Vagina (tissue), 2 donors: ENCODE data around the gene FBXL7.

Experiments
- CTCF ChIP-seq, 3 experiments: fragments of 450-650 bp in 2 of 3; fragments of 200-600 bp in 1 of 3; sonication (generic) in 1 of 3; IDR thresholded peaks; one replicate each; pipeline ENCODE4 v1.5.1; 2017 to 2019; ENCODE audit warnings: antibody characterized with exemption in 3 of 3, mild to moderate bottlenecking in 2 of 3, moderate library complexity in 2 of 3
- POLR2A ChIP-seq, 2 donors: fragments of 450-650 bp; IDR thresholded peaks; one replicate each; pipeline ENCODE4 v1.6.1; 2017; ENCODE audit warnings: antibody characterized with exemption in 2 of 2, mild to moderate bottlenecking in 2 of 2, moderate library complexity in 2 of 2

GRCh38 chr5:15615859-15616258 is 115.9 kb downstream of the FBXL7 start:
- TF ChIP-seq CTCF (IDR thresholded peaks at IDR 0.05), result no peak
- TF ChIP-seq POLR2A (IDR thresholded peaks at IDR 0.05), result no peak
